ENCODE data around the gene USP14. TPM values are rescaled to one million over a fixed set of nuclear protein-coding genes. Genes with fewer than 3 reads are reported as not detected.

The USP14 gene
- total RNA-seq, 1 experiment from 2014 or later, result 56.1 TPM

- TF ChIP-seq ZFX (IDR thresholded peaks at IDR 0.05) (no peak), POLR2A (IDR thresholded peaks at IDR 0.05; ENCODE audit: borderline replicate concordance, extremely low read depth, insufficient read depth, insufficient read length) (no peak), EZH2 (IDR thresholded peaks at IDR 0.05) (no peak), EZH2phosphoT487 (IDR thresholded peaks at IDR 0.05; ENCODE audit: borderline replicate concordance) (no peak), MAX (IDR thresholded peaks at IDR 0.05) (no peak), POLR2AphosphoS5 (IDR thresholded peaks at IDR 0.05; ENCODE audit: low read depth, low read length) (no peak), SIN3A (IDR thresholded peaks at IDR 0.05; ENCODE audit: low read depth) (no peak), SP1 (IDR thresholded peaks at IDR 0.05; ENCODE audit: low read depth) (no peak), TCF7L2 (IDR thresholded peaks at IDR 0.05; ENCODE audit: borderline replicate concordance, extremely low read depth, insufficient read depth, insufficient read length) (no peak), CEBPB (IDR thresholded peaks at IDR 0.05; ENCODE audit: low read depth) (no peak), ELF1 (IDR thresholded peaks at IDR 0.05; ENCODE audit: borderline replicate concordance, low read depth) (no peak), RAD21 (IDR thresholded peaks at IDR 0.05; ENCODE audit: low read depth) (no peak), SRF (IDR thresholded peaks at IDR 0.05; ENCODE audit: low read depth) (no peak), YY1 (IDR thresholded peaks at IDR 0.05; ENCODE audit: extremely low read depth, insufficient replicate concordance, low read depth, low read length) (no peak)
- no peak overlapping the region for H2AFZ ChIP-seq (ENCODE audit: low read depth, low read length, poor library complexity, severe bottlenecking)
- H3K79me2 ChIP-seq (ENCODE audit: insufficient read depth, low read length), result no peaks in the 10 kb centered on the region
- H3K27me3 ChIP-seq (ENCODE audit: insufficient read depth, low read length), result no peaks in the 10 kb centered on the region
- no TSS peak for BruUV-seq (replicated peaks)
- intact Hi-C loops (cut with micrococcal nuclease), result no loop called here
- ChIA-PET POLR2A (no interaction called here), RAD21 (ENCODE audit: low non-redundant PET in 1 of 2, low total read pairs in 2 of 2, uncharacterized antibody in 2 of 2, unreplicated experiment in 2 of 2) (no interaction called here), CTCF (no interaction called here)
- H3K4me1 ChIP-seq (ENCODE audit: control insufficient read depth in 1 of 2, insufficient read depth in 2 of 2, low read length in 2 of 2), result no peaks in the 10 kb centered on the region
- no peaks in the 10 kb centered on the region for H3K9me3 ChIP-seq (ENCODE audit: control insufficient read depth in 1 of 2, insufficient read depth in 1 of 2, low read depth in 1 of 2, low read length in 2 of 2)
- no peaks in the 10 kb centered on the region for H3K9me2 ChIP-seq (ENCODE audit: insufficient read depth)
- DNase-seq (ENCODE audit: low read depth, low spot score) (no peak), ATAC-seq (no peak)
- no peak overlapping the region for H3K4me2 ChIP-seq (ENCODE audit: low read length)
- peaks cover 0 to 4% of the 10 kb centered on the region in 2 experiments; a peak in 1 of 4 replicates for H3K36me3 ChIP-seq (ENCODE audit: control insufficient read depth in 1 of 2, insufficient read depth in 2 of 2, low read length in 2 of 2)
- H3K9ac ChIP-seq (ENCODE audit: low read length), result no peak overlapping the region
- no peaks in the 10 kb centered on the region for H4K20me1 ChIP-seq (ENCODE audit: insufficient read depth)
- no peak overlapping the region for H3K4me3 ChIP-seq (replicated peaks in 1 of 2; ENCODE audit: low read depth in 1 of 2, low read length in 2 of 2)
- H3K27ac ChIP-seq (ENCODE audit: low read depth, low read length), result no peak overlapping the region
These were observed 87.0 kb downstream of the USP14 start for GRCh38 chr18:245282-245847.
